Activated CD4-positive, alpha-beta T cell treated with anti-CD3 and anti-CD28 coated beads for 36 hours (primary cell): ENCODE results near the gene TSPAN13. TPM values are rescaled to one million over a fixed set of nuclear protein-coding genes. Genes with fewer than 3 reads are reported as not detected.
A peak's percentile ranks its signal among the peaks of the same experiment; 100 is the strongest.
"Not testable (repeated sequence)": the region's sequence is repeated elsewhere in the genome, so short reads cannot be mapped to it uniquely, and the experiment has no call there.

Experiments used
- ATAC-seq: fragments of 200-7000 bp; cut with Tn5 transposase; one replicate; pipeline ENCODE4 v1.10.0; 2021; ENCODE audit warnings: mild to moderate bottlenecking, moderate library complexity
- CTCF ChIA-PET: fragments of 350-600 bp; sonication (Branson Sonifier 250); formaldehyde crosslinking; loops from one replicate; lab custom pipeline; 2021; ENCODE audit warnings: antibody characterized with exemption; lab: Charles Lee
- POLR2A ChIA-PET: fragments of 350-600 bp; sonication (Branson Sonifier 250); formaldehyde crosslinking; loops from one replicate; lab custom pipeline; 2021; ENCODE audit warnings: antibody characterized with exemption, inconsistent platforms; lab: Charles Lee
- DNase-seq: peaks from one replicate; pipeline ENCODE4 v3.0.0-alpha.2; 2020
- H3K27ac Mint-ChIP-seq: one replicate; pipeline ENCODE4 v1.8.0; 2021; ENCODE audit warnings: mixed read lengths
- H3K27me3 Mint-ChIP-seq: one replicate; pipeline ENCODE4 v1.8.0; 2021; ENCODE audit warnings: mixed read lengths
- H3K36me3 Mint-ChIP-seq: one replicate; pipeline ENCODE4 v1.8.0; 2021; ENCODE audit warnings: low read depth, mixed read lengths
- H3K4me1 Mint-ChIP-seq: one replicate; pipeline ENCODE4 v1.8.0; 2021; ENCODE audit warnings: mixed read lengths
- H3K4me3 Mint-ChIP-seq: one replicate; pipeline ENCODE4 v1.8.0; 2021; ENCODE audit warnings: mild to moderate bottlenecking, moderate library complexity, mixed read lengths
- H3K9me3 Mint-ChIP-seq: one replicate; pipeline ENCODE4 v1.8.0; 2021; ENCODE audit warnings: low read depth, mixed read lengths
- intact Hi-C, 2 experiments: fragments of 100-400 bp; cut with DNase I in 1 of 2; cut with micrococcal nuclease in 1 of 2; formaldehyde crosslinking; loops; one replicate each; pipeline versions ENCODE4 v1.14.2 to v1.15.1; 2022 to 2024; cut with DNase I, micrococcal nuclease
- total RNA-seq, 2 experiments: library from RNA; stranded (reverse); gene quantifications; one replicate each; pipeline ENCODE4 v1.2.3, GENCODE V29; 2021

TSPAN13 gene
- total RNA-seq, 2 experiments from 2014 or later, result 0.47 to 0.64 TPM

DNA sequence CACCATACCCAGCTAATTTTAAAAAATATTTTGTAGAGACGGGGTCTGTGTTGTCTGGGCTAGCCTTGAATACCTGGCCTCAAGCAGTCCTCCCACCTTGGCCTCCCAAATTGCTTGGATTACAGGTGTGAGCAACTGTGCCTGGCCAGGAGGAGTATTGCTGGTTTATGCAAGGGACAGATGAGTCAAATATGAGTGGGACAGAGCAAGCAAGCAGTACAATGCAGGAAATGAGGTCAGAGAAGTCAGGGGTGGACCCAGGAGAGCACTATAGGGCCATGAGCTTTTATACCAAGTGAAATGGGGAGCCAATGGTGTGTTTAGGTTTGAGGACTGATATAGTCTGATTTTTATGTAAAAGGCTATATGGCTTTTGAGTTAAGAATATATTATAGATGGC, 6.3 kb downstream of the TSPAN13 start:
- Mint-ChIP-seq H3K4me3 (no peak overlapping the region), H3K27ac (no peak overlapping the region), H3K4me1 (no peaks in the 10 kb centered on the region), H3K9me3 (no peaks in the 10 kb centered on the region), H3K36me3 (no peaks in the 10 kb centered on the region), H3K27me3 (peaks cover 14% of the 10 kb centered on the region)
- peak; percentile 49 for ATAC-seq
- no peak for DNase-seq
- ChIA-PET POLR2A (no interaction called here), CTCF (interaction anchor here (0.6 kb wide), 1 partner anchor 43 kb away, joined by 3 read pairs; no protein-coding TSS in a partner anchor)
- intact Hi-C loops, result loop anchor here in 1 of 2 experiments (5.0 kb wide), 1 partner anchor 338 kb away; the partner anchor contains the start of gene CRPPA

DNA sequence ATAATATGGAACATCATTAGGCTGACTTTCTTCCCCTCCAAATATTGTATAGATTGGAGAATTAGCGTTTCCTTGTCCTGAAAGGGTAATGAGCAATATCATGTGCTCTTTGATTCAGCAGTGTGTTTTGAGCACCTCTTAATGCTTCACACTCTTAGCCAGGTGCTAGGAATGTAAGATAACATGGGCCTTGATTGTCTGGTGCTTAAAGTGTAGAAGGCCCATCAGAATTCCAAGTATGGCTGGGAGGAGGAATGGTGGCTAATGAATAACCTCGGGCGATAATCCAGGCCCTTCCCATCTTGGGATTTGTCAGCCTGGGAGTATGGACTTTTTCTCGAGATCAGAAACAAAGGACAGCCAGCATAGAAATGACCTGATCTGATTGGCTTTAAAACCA, 8.6 kb downstream of the TSPAN13 start:
- H3K4me3 Mint-ChIP-seq, result no peak overlapping the region
- no peaks in the 10 kb centered on the region for H3K4me1 Mint-ChIP-seq
- CTCF ChIA-PET, result no interaction called here
- DNase-seq (no peak), ATAC-seq (no peak)
- intact Hi-C loops, result no loop called here
- H3K27ac Mint-ChIP-seq, result no peak overlapping the region
- H3K36me3 Mint-ChIP-seq, result no peaks in the 10 kb centered on the region
- H3K27me3 Mint-ChIP-seq, result peaks cover 4% of the 10 kb centered on the region
- POLR2A ChIA-PET, result no interaction called here
- H3K9me3 Mint-ChIP-seq, result no peaks in the 10 kb centered on the region

DNA sequence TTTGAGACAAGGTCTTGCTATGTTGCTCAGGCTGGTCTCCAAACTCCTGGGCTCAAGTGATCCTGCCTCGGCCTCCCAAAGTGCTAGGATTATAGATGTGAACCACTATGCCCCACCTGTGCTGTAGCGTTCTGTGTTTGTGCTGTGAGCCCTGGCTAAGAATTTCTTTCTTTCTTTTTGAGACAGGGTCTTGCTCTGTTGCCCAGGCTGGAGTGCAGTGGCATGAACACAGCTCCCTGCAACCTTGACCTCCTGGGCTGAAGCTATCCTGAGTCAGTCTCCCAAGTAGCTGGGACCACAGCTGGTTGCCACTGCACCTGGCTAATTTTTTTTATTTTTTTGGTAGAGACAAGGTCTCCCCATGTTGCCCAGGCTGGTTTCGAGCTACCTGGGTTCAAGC, 11.4 kb downstream of the TSPAN13 start:
- Mint-ChIP-seq H3K9me3 (no peaks in the 10 kb centered on the region), H3K4me1 (no peaks in the 10 kb centered on the region), H3K4me3 (no peak overlapping the region), H3K36me3 (no peaks in the 10 kb centered on the region), H3K27ac (no peak overlapping the region), H3K27me3 (peaks cover 4% of the 10 kb centered on the region)
- ChIA-PET CTCF (no interaction called here), POLR2A (no interaction called here)
- intact Hi-C loops, result no loop called here
- no peak for ATAC-seq
- DNase-seq, result no peak

DNA sequence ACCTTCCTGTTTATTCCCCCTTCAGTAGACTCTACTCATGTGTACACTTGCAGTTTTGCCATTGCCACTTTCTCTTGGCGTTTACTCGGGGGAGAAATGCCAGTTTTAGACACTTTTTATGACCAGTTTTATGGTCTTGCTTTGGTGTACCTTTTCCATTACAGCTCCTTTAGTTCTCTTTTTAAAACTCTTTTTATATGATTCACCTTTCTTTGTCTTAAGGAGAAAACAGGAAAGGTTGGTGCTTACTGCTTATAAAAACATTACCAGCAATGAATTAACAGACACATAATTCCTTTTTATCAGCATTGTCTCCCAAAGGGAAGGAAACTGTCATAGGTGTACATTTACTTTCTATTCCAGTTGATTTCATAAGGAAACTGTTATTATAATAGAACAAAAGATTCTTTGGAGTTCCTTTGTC, 11.9 kb downstream of the TSPAN13 start:
- no peaks in the 10 kb centered on the region for H3K4me1 Mint-ChIP-seq
- H3K27ac Mint-ChIP-seq, result no peak overlapping the region
- POLR2A ChIA-PET, result no interaction called here
- ATAC-seq (no peak), DNase-seq (no peak)
- no peaks in the 10 kb centered on the region for H3K36me3 Mint-ChIP-seq
- CTCF ChIA-PET, result interaction anchor here (1.0 kb wide), 1 partner anchor 10 kb away, joined by 4 read pairs; no protein-coding TSS in a partner anchor
- no peaks in the 10 kb centered on the region for H3K9me3 Mint-ChIP-seq
- intact Hi-C loops, result no loop called here
- H3K4me3 Mint-ChIP-seq, result no peak overlapping the region
- H3K27me3 Mint-ChIP-seq, result peaks cover 2% of the 10 kb centered on the region

DNA sequence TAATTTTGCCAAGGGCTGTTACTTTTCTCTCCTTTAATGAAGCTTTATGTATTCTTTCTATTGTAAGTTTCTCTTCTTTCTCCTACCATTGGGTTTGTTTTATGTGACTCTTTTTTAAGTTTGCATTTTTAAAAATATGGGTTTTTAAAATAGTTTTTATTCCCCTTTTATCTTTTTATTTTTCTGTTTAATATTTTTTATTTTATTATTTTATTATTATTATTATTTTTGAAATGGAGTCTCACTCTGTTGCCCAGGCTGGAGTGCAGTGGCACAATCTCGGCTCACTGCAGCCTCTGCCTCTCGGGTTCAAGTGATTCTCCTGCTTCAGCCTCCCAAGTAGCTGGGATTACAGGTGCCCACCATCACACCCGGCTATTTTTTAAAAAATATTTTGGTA, 16.4 kb downstream of the TSPAN13 start:
- H3K27me3 Mint-ChIP-seq, H3K27ac Mint-ChIP-seq, H3K4me3 Mint-ChIP-seq, intact Hi-C loops, DNase-seq, H3K36me3 Mint-ChIP-seq, H3K4me1 Mint-ChIP-seq, H3K9me3 Mint-ChIP-seq, ATAC-seq, POLR2A ChIA-PET: not testable (repeated sequence)
- CTCF ChIA-PET, result interaction anchor here (0.8 to 1.2 kb wide), 2 partner anchors 31 to 1215 kb away, joined by 3 read pairs; no protein-coding TSS in a partner anchor

DNA sequence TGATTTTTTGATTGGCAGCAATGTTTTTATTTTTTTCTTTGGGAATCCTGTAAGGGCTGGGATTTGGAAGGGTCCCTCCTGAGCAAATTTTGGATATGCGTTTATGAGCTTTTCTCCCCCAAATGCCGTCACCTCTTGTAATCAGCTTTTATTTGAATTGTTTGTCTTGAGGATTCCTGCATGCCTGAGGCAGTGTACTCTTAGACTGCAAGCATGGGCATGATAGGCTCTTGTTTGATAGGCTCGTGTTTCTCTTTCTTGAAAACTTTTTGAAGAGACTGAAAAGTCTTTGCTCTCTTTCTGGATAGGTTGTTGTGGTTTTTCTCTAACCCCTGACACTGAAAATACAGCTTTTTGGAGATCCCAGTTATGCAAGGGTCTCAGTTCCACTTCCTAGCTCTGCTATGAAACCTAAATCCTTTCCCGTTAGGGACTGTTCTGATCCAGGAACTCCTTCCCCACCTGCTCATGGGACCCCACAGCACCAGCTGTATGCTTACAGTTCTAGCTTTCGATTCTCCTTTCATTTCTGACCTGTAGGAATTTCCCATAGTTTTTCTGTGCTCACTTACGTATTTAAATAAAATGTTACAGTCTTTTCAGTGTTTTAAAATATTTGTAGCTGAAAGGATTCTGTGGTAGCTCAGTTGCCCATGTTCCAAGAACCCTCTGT, 17.2 kb downstream of the TSPAN13 start:
- ChIA-PET CTCF (interaction anchor here (0.7 kb wide), 1 partner anchor 11 kb away, joined by 3 read pairs; no protein-coding TSS in a partner anchor), POLR2A (no interaction called here)
- H3K36me3 Mint-ChIP-seq, result no peaks in the 10 kb centered on the region
- H3K4me1 Mint-ChIP-seq, result no peaks in the 10 kb centered on the region
- DNase-seq (no peak), ATAC-seq (no peak)
- H3K27me3 Mint-ChIP-seq, result peaks cover 2% of the 10 kb centered on the region
- intact Hi-C loops, result no loop called here
- H3K4me3 Mint-ChIP-seq, result no peak overlapping the region
- no peaks in the 10 kb centered on the region for H3K9me3 Mint-ChIP-seq
- H3K27ac Mint-ChIP-seq, result no peak overlapping the region

DNA sequence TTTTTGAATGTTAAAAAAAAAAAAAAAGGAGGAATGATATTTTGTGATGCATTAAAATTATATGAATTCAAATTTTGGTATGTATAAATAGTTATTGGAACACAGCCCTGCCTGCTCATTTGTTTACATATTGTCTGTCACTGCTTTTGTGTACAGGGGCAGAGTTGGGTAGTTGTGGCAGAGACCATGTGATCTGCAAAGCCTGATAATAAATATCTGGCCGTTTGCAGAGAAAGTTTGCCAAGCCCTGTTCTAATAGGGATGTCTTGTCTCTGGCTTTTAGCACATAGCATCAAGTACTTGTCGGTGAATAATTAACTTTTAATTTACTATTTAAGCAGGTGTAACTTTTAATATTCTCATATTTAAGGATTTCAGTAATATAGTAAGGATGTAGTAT, 19.8 kb downstream of the TSPAN13 start:
- H3K27ac Mint-ChIP-seq, result no peak overlapping the region
- ChIA-PET CTCF (interaction anchor here (1.5 kb wide), 1 partner anchor 28 kb away, joined by 4 read pairs; no protein-coding TSS in a partner anchor), POLR2A (no interaction called here)
- DNase-seq (no peak), ATAC-seq (no peak)
- no peak overlapping the region for H3K4me3 Mint-ChIP-seq
- H3K36me3 Mint-ChIP-seq, result no peaks in the 10 kb centered on the region
- intact Hi-C loops, result no loop called here
- H3K27me3 Mint-ChIP-seq, result peaks cover 2% of the 10 kb centered on the region
- H3K9me3 Mint-ChIP-seq, result no peaks in the 10 kb centered on the region
- no peaks in the 10 kb centered on the region for H3K4me1 Mint-ChIP-seq

DNA sequence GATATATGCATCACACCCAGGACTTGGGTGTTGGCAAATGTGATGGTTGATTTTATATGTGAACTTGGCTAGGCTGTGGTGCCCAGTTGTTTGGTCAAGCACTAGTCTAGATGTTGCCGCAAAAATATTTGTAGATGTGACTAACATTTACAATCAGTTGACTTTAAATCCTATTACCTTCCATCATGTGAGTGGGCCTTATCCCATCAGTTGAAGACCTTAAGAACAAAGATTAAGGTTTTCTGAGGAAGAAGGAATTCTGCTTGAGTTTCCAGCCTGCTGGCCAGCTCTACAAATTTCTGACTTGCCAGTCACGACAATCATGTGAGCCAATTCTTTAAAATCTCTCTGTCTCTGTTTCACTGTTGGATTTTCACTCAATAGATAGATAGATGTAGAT, 20.3 kb downstream of the TSPAN13 start:
- CTCF ChIA-PET, result interaction anchor here (1.5 kb wide), 1 partner anchor 28 kb away, joined by 4 read pairs; no protein-coding TSS in a partner anchor

DNA sequence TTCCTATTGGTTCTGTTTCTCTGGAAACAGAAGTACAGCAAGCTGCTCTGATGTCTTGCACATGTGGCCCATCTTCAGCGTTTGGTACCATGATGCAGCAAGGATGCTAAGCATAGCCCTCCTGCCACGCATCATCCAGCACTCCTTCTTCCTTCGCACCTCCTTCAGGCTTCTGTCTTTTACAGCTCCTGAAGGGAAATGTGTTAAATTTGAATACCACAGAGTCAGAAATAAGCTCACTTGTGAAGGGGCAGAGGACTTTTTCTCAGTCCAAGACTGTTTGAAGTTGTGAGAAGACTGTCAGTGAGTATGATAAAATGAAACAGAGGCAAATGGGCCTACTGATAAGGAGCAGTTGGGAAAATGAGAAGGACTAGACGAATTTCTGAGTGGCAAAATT, 20.7 kb downstream of the TSPAN13 start:
- H3K9me3 Mint-ChIP-seq, result no peaks in the 10 kb centered on the region
- ChIA-PET CTCF (interaction anchor here (1.5 kb wide), 2 partner anchors 9 to 27 kb away, joined by 4 read pairs; no protein-coding TSS in a partner anchor), POLR2A (no interaction called here)
- peaks cover 2% of the 10 kb centered on the region for H3K27me3 Mint-ChIP-seq
- DNase-seq (no peak), ATAC-seq (no peak)
- no peak overlapping the region for H3K4me3 Mint-ChIP-seq
- no peaks in the 10 kb centered on the region for H3K36me3 Mint-ChIP-seq
- intact Hi-C loops, result no loop called here
- H3K4me1 Mint-ChIP-seq, result no peaks in the 10 kb centered on the region
- H3K27ac Mint-ChIP-seq, result no peak overlapping the region

More for the DNA sequence above, 20.3 kb downstream of the TSPAN13 start:
- ATAC-seq (no peak), DNase-seq (no peak)
- H3K9me3 Mint-ChIP-seq, result no peaks in the 10 kb centered on the region
- no peaks in the 10 kb centered on the region for H3K36me3 Mint-ChIP-seq
- no peaks in the 10 kb centered on the region for H3K4me1 Mint-ChIP-seq
- POLR2A ChIA-PET, result no interaction called here
- intact Hi-C loops, result no loop called here
- H3K4me3 Mint-ChIP-seq, result no peak overlapping the region
- H3K27ac Mint-ChIP-seq, result no peak overlapping the region
- peaks cover 2% of the 10 kb centered on the region for H3K27me3 Mint-ChIP-seq

DNA sequence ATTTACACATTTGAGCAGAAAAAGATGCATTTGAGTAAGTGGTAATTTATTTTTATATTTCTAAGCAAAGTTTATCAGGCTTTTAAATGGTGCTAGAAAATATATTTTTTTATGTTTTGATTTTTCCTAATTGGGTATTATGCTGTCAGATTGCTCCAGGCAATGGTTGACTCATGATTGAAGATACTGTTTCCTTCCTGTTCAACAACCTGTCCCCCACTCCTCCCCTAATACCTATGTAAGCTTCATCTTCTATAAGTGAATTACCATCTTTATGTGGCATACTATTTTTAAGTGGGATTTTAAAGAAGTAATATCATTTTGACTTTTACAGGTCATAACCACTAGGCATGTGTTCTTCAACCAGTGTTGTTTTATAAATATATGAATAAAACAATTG, 21.4 kb downstream of the TSPAN13 start:
- H3K27me3 Mint-ChIP-seq, result peaks cover 2% of the 10 kb centered on the region
- CTCF ChIA-PET, result interaction anchor here (1.5 kb wide), 2 partner anchors 9 to 27 kb away, joined by 4 read pairs; no protein-coding TSS in a partner anchor
- no peak overlapping the region for H3K27ac Mint-ChIP-seq

DNA sequence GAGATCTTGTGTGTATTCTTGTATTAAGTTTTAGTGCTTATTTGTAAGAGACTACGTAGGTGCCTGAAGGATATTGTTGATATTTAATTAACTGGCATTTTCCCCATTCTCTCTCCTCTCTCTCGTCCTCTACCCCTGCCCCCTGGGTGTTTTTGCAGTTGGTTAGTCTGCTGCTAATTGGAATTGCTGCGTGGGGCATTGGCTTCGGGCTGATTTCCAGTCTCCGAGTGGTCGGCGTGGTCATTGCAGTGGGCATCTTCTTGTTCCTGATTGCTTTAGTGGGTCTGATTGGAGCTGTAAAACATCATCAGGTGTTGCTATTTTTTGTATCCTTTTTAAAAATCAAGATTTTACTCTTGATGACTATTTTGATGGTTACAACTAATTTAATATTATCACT, 22.5 kb downstream of the TSPAN13 start:
- intact Hi-C loops, result no loop called here
- no peak for DNase-seq
- H3K27ac Mint-ChIP-seq, result no peak overlapping the region
- no peaks in the 10 kb centered on the region for H3K27me3 Mint-ChIP-seq
- no peaks in the 10 kb centered on the region for H3K4me1 Mint-ChIP-seq
- ChIA-PET CTCF (no interaction called here), POLR2A (no interaction called here)
- H3K9me3 Mint-ChIP-seq, result no peaks in the 10 kb centered on the region
- H3K36me3 Mint-ChIP-seq, result no peaks in the 10 kb centered on the region
- ATAC-seq, result no peak
- H3K4me3 Mint-ChIP-seq, result no peak overlapping the region

More for the DNA sequence above, 21.4 kb downstream of the TSPAN13 start:
- H3K9me3 Mint-ChIP-seq, result no peaks in the 10 kb centered on the region
- DNase-seq (no peak), ATAC-seq (no peak)
- POLR2A ChIA-PET, result no interaction called here
- no peak overlapping the region for H3K4me3 Mint-ChIP-seq
- no peaks in the 10 kb centered on the region for H3K4me1 Mint-ChIP-seq
- no peaks in the 10 kb centered on the region for H3K36me3 Mint-ChIP-seq
- intact Hi-C loops, result no loop called here

DNA sequence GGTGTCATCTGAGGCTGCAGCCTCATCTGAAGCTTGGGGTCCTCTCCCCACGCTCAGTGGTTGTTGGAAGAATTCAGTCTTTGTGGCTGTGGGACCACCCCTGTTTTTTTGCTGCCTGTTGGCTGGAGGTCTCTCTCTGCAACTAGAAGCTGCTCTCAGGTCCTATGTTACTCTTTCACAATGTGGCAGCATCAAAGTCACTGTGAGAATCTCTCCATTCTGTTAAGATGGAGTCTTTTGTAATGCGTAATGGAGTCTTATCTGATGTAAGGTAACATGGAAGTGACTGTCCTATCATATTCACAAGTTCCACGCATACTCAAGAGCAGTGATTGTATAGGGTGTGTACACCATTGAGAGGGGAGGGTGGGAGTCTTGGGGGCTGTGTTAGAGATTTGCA, 24.9 kb downstream of the TSPAN13 start:
- no peak for DNase-seq
- intact Hi-C loops, result no loop called here
- no peaks in the 10 kb centered on the region for H3K36me3 Mint-ChIP-seq
- no peak overlapping the region for H3K4me3 Mint-ChIP-seq
- CTCF ChIA-PET, result no interaction called here
- no peaks in the 10 kb centered on the region for H3K4me1 Mint-ChIP-seq
- POLR2A ChIA-PET, result no interaction called here
- ATAC-seq, result no peak
- no peak overlapping the region for H3K27ac Mint-ChIP-seq
- no peaks in the 10 kb centered on the region for H3K27me3 Mint-ChIP-seq
- H3K9me3 Mint-ChIP-seq, result no peaks in the 10 kb centered on the region
